DMS79 (cell line): ENCODE results near the gene SEPTIN10.
"Not testable (repeated sequence)": the region's sequence is repeated elsewhere in the genome, so short reads cannot be mapped to it uniquely, and the experiment has no call there.

Source experiments
- DNase-seq: peaks from one replicate; lab custom pipeline; 2025; lab: John Stamatoyannopoulos, UW

SEPTIN10 gene

DNA sequence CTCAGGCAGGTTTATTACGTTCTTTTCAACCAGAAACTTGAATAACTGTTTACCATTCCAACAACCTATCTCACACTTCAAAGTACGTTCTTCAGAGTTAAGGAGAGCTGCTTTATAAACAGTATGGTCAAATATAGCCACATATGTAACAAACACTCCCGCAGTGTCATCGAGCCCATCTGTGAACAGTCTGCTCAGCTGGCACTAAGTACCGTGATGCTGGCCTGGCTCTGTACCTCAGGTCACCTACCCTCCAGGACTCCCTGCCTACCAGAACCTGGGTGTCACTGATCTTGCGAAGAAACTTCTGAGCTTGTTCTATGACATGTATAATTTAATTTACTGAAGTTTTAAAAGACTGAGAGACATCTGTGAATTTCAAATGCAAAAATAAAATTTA lies 71.4 kb downstream of the SEPTIN10 start:
- no peak for DNase-seq

- no peak for DNase-seq
Measured at GRCh38 chr2:109538546-109538945, 75.2 kb downstream of the SEPTIN10 start.

DNA sequence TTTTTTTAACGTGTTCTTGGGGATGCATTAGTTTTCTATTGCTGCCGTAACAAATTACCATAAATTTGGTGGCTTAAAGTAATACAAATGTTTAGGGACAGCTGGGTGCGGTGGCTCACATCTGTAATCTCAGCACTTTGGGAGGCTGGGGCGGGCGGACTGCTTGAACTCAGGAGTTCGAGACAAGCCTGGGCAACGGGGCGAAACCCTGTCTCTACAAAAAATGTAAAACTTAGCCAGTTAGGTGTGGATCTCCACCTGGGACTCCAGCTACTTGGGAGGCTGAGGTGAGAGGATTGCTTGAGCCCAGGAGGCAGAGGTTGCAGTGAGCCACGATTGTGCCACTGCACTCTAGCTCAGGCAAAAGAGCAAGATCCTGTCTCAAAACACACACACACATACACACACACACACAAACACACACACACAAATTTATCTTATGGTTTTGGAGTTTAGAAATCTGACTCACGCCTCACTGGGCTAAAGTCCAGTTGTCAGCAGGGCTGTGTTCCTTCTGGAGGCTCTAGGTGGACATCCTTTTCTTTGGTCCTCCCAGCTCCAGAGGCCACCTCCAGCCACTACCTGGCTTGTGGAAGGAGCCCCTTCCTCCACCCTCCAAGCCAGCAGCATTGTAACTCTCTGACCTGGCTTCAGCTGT lies 76.1 kb downstream of the SEPTIN10 start:
- no peak for DNase-seq

DNA sequence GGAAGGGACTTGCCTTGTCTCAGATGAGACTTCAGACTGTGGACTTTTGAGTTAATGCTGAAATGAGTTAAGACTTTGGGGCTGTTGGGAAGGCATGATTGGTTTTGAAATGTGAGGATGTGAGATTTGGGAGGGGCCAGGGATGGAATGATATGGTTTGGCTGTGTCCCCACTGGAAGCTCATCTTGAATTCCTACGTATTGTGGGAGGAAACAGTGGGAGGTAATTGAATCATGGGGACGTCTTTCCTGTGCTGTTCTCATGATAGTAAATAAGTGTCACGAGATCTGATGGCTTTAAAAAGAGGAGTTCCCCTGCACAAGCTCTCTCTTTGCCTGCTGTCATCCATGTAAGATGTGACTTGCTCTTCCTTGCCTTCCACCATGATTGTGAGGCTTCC lies 77.2 kb downstream of the SEPTIN10 start:
- DNase-seq, result not testable (repeated sequence)

GRCh38 chr2:109535217-109535946 lies 78.4 kb downstream of the SEPTIN10 start:
- DNase-seq, result no peak

DNA sequence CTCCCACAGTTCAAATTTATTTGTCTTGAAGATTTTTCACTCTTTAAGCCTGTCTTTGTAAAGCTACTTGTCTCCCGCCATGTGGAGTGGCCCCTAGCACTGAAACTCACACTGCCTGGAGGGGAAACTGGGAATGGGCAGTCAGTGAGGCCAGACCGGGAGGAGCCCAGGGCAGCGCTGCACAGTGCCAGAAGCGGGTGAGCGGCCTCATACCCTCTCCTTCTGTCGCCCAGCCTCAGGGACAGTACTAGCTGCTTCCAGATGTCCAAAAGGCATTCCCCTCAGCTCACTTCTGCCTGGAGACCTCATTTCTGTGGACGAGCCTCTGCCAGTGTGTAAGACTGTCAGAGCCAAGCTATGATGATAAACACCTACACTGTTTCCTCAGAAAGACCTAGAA lies 79.9 kb downstream of the SEPTIN10 start:
- no peak for DNase-seq

DNA sequence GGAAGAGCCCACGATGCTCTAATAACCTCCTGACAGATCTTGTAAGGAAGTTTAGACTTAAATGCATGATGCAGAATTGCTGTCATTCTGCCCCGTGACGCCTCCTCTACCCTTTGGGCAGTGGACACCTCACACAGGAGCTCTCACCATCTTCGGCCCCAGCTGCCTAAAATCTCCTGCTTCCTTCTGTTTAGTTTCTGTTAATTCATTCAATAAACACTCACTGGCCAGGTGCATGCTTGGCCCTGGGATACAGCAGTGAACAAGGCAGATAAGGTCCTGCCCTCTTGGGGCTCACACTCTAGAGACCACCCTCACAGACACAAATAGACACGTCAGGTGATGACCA lies 81.1 kb downstream of the SEPTIN10 start:
- DNase-seq, result no peak

GRCh38 chr2:109531896-109532727 lies 81.7 kb downstream of the SEPTIN10 start:
- no peak for DNase-seq

- DNase-seq, result no peak
Measured at GRCh38 chr2:109531221-109531620, 82.5 kb downstream of the SEPTIN10 start.

DNA sequence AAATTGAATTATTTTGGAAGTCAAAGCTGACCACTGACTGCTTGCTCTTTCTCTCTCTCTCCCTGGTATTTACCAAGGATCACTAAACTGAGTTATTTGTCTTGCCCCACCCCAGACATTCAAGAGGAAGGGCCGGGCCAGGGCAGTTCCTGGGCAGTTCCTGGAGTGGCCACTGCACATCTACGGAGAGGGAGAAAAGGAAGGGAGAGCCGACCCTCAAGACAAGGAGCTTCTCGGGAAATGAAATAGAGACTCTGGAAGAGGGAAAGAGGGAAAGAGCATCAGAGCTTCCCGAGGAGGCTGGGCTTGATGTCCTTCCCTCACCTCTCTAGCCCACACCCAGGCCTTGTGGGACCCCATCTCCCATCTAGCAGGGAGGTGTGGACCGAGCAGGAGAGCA lies 83.1 kb downstream of the SEPTIN10 start:
- DNase-seq, result no peak

DNA sequence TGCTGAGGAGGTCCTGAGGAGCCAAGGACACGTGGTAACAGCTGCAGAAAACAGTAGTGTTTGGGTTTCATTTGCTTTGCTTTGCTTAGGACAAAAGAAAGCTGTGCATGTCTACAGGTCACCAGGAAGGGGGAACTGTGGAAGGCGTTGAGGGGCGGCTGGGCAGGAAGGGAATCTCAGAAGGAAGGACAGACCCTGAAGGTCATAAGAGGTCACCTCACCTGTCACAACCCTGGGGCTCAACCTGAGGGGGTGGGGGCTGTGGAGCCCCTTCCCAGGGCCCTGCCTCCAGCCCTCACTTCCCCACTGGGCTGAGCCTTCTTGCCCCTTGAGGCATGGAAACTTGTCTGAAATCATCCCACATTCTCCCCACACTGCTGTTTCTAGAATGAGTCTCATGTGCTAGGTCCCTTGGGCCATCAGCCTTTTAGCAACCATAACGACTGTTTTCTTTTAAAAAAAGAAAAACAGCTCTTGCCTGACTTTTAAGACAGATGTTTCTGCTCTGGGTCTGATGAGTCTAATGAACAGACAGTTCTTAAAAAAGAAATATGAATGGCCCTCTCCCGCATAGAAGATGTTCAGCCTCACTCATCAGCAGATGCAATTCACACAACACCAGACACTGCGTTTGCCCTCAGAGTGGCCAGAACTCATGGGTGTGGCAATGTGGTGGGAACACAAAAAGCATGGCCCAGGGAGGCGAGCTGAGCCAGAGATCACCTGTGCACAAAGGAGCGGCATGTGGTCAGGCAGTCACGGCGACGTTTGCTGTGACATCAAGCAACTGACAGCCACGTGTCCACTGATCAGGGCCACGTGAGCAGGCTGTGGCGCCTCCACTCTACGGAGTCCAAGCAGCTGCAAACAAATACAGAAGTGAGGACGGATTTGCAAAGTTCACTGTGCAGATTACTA lies 84.0 kb downstream of the SEPTIN10 start:
- no peak for DNase-seq

- no peak for DNase-seq
Measured at GRCh38 chr2:109528811-109529501, 84.8 kb downstream of the SEPTIN10 start.

DNA sequence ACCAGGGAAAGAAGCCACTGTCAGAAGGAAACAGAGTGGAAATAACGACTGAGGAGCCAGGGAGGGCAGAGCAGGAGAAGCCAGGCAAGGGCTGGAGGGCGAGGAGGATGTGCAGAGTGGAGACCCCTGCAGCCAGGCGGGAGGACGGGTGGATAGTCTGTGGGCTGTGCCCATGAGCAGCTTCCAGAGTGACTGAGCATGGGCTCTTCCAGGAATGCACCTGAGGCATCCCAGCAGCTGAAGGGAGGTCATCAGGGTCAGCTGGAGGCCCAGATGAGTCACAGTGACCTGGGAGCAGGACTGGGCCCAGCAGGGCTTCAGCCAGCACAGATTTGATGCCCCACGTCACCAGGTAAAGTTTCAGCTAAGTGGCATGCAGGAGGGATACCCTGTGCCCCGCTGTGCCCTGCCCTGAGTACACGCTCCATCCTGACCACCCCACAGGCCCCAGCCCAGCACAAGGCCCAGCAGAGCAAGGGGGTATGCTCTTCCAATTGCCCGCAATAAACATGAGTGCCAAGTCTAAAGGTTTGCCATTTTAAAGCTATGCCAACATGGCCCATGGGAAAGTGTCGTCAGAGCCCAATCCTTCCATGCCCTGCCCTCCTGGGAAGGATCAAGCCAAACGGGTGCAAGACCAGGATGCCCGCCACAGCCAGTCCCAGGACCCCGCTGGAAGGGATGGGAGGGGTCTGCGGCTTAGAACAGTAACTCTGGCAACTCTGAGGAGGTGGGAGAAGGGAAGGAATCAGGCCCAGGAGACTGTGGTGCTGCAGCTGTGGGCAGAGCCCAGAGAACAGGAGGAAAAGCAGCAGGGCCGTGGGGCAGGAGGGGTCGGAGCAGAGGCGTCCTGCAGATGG lies 85.7 kb downstream of the SEPTIN10 start:
- no peak for DNase-seq

GRCh38 chr2:109527079-109527478 lies 86.7 kb downstream of the SEPTIN10 start:
- DNase-seq, result no peak

DNA sequence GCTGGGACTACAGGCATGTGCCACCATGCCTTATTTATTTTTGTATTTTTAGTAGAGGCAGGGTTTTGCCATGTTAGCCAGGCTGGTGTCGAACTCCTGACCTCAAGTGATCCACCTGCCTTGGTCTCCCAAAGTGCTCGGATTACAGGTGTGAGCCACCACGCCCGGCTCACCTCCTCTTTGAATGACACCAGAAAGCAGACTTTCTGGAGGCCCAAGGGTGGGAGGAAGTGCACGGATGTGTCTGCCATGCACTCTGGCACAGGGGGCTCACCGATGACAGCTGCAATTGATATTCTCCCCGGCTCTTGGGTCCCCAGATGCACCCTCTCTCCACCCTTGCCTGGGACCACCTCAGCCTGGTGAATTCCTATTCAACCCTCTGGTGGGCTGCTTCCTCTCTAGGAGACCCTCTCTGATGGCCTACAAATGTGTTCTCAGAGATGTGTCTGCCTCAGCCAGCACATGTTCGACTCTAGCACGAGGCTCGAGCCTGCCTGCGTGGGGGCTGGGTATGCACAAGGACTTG lies 87.3 kb downstream of the SEPTIN10 start:
- DNase-seq, result no peak

DNA sequence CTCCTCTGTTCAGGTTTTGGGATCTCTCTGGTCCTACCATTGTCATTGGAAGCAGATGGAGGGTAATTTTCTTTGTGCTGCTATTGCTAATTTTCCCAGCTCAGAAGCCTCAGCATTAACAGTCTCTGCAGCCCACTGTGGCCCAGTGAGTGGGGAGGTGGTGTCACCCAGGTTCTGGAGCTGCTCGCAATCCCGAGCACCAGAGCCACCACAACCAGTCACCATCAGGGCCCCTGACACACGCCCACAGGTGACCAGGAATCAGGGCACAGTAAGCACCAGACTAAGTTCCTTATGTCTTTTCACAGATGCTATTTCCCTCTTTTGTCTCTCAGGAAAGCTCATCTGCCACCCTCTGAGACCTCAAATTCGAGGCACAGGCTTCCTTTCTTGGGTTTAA lies 87.9 kb downstream of the SEPTIN10 start:
- no peak for DNase-seq

DNA sequence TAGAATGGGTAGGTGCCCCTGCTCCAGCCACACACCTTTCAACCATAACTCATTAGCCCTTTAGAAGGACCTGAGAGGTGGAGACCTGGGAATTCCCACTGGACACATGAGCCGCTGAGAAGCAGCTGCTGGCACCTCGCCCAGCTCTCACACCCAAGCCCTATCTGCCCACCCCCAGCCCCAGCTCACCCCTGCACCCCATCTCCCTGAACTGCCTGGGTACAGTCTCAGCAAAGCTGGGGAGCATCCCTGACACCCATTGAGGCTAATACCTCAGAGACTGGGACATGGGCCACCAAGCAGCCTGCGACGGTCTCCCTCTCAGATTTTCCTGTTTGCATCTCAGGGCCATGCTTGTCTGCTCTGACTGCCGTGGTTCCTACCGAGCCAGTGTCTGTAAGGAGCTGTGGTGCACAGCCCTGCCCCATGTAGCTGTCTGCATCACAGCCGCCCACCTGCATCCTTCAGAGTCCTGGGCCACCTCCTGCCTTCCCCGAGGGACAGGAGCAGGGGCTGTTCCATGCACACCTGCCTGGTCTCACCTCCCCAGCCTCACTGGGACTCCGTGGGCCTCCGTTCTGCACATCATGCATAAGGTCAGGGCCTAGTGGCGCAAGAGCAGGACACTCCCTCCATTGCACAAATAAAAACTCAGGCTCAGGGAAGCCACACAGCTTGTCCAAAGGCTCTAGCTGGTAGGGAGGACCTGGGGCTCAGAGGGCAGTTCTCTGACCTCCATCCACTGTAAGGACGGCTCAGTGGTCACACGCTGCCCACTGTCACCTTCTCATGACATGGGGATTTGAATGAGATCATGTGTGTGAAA lies 90.0 kb downstream of the SEPTIN10 start:
- DNase-seq, result no peak

- DNase-seq, result no peak
Measured at GRCh38 chr2:109523121-109523520, 90.6 kb downstream of the SEPTIN10 start.

GRCh38 chr2:109522063-109522374 lies 91.7 kb downstream of the SEPTIN10 start:
- no peak for DNase-seq
